Glomerular endothelial cell (primary cell): Measurements from ENCODE around the gene SHKBP1. TPM values are rescaled to one million over a fixed set of nuclear protein-coding genes. Genes with fewer than 3 reads are reported as not detected.
"Not testable (repeated sequence)": the region's sequence is repeated elsewhere in the genome, so short reads cannot be mapped to it uniquely, and the experiment has no call there.

Experiments used
- DNase-seq: peaks from one replicate; pipeline ENCODE4 v3.0.0-alpha.2; 2011; ENCODE audit warnings: low read depth, low spot score; ENCODE audit errors: extremely low read depth
- total RNA-seq: library from RNA; depleted of rRNA; stranded (reverse); fragments of >200 nt; gene quantifications from 2 replicates; pipeline ENCODE4 v1.2.3, GENCODE V29; 2015

SHKBP1 gene
- total RNA-seq, 1 donor from 2014 or later: 91.4 TPM

DNA sequence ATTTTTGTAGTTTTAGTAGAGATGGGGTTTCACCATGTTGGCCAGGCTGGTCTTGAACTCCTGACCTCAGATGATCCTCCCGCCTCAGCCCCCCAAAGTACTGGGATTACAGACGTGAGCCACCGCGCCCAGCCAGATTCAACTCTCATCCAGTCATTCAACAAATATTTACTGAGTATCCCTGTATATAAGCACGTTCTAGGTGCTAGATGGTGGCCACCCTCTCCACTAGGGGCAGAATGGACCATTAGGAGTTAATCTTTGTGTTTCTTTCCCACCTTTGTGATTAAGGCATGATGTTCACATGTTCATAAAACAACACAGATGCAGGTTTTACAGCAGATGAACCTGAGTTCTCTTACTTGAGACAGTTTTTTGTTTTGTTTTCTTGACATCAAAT, 7.3 kb downstream of the SHKBP1 start:
- no peak for DNase-seq

DNA sequence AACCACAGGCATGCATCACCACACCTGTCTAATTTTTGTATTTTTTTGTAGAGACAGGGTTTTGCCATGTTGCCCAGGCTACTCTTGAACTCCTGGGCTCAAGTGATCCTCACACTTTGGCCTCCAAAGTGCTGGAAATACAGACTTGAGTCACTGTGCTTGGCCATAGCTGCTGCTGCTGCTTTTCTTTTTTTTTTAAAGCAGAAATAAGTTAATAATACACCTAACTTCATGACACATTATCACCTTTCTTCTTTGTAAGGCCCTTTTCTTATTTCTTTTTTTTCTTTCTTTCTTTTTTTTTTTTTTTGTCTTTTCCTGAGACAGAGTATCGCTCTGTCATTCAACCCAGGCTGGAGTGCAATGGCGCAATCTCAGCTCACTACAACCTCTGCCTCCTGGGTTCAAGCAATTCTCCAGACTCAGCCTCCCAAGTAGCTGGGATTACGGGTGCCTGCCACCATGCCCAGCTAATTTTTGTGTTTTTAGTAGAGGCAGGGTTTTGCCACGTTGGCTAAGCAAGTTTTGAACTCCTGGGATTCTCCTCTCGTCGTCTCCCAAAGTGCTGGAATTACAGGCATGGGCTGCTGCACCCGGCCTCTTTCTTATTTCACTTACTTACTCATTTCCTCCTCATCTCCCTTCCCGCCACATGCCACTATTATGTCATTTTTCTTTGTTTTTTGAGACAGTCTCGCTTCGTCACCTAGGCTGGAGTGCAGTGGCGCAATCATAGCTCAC, 8.7 kb downstream of the SHKBP1 start:
- DNase-seq: no peak

DNA sequence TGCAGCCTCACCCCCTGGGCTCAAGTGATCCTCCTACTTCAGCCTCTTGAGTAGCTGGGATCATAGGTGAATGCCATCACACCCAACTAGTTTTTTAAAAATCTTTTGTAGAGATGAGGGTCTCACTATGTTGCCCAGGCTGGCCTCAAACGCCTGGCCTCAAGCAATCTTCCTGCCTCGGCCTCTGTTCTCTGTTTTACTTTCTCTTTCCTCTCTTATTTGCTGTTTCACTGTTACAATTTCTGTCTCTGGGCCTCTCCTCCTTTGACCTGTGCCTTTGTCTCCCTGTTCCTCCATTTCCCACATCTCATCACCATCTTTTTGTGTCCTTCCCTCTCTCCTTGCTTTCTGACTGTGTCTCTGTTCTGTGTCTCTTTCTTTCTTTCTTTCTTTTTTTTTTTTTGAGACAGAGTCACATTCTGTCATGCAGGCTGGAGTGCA, 9.3 kb downstream of the SHKBP1 start:
- no peak for DNase-seq

DNA sequence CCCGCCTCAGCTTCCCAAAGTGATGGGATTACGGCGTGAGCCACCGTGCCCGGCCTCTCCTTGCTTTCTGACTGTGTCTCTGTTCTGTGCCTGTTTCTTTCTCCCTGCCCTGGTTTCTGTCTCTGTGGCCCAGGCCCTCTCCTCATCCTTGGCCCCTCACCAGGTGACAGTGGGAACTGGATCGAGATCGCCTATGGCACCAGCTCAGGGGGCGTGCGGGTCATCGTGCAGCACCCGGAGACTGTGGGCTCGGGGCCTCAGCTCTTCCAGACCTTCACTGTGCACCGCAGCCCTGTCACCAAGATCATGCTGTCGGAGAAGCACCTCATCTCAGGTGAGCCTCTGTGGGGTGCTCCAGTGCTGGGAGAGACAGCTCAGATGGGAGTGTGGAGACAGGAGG, 9.9 kb downstream of the SHKBP1 start:
- no peak for DNase-seq

DNA sequence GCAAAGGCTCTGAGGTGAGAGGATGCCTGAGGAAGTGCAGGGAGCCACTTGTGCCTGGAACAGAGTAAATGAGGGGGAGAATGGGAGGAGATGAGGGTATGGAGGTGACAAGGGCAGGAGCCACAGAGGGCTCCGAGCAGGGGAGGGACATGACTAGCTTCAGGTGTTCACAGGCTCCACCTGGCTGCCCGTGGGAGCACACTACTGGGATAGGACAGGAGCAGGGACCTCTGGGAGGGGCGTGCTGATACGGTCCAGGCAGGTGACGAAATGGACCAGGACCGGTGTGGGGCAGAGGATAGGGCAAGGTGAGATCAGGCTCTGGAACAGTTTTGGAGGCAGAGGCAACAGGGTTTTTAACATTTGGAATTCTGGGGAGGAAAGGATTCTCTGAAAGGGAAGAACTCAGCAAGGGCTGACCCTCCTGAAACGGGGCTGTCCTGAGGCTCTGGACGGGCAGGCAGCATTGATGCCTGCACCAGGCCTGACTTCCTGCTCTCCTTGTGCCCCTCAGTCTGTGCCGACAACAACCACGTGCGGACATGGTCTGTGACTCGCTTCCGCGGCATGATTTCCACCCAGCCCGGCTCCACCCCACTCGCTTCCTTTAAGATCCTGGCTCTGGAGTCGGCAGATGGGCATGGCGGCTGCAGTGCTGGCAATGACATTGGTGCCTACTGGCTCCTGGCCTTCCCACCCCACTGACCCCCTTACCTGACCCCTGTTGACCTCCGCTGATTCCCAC, 11.6 kb downstream of the SHKBP1 start:
- DNase-seq: no peak

DNA sequence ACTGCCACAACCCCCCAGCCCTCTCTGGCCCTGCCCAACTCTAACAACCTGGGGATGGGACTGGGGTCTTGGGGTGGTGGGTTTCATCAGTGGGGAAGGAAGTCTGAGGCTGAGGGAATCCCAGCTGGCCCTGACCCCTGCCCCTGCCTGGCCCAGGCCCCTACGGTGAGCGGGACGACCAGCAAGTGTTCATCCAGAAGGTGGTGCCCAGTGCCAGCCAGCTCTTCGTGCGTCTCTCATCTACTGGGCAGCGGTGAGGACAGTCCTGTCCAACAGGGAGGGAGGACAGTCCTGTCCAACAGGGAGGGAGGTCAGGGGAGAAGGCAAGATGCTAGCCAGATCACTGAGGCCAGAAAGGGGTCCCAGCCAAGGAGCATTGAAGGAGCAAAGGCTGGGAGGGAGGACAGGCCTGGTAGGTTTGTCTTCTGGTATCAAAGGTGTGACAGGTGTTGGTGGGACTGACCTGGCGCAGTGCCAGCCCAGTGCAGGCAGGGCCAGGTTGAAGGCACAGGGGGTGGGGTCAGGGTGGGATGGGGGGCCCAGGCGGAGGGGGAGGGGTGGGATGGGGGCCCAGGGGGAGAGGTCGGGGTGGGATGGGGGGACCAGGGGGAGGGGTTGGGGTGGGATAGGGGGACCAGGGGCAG, 12.4 kb downstream of the SHKBP1 start:
- DNase-seq: no peak

DNA sequence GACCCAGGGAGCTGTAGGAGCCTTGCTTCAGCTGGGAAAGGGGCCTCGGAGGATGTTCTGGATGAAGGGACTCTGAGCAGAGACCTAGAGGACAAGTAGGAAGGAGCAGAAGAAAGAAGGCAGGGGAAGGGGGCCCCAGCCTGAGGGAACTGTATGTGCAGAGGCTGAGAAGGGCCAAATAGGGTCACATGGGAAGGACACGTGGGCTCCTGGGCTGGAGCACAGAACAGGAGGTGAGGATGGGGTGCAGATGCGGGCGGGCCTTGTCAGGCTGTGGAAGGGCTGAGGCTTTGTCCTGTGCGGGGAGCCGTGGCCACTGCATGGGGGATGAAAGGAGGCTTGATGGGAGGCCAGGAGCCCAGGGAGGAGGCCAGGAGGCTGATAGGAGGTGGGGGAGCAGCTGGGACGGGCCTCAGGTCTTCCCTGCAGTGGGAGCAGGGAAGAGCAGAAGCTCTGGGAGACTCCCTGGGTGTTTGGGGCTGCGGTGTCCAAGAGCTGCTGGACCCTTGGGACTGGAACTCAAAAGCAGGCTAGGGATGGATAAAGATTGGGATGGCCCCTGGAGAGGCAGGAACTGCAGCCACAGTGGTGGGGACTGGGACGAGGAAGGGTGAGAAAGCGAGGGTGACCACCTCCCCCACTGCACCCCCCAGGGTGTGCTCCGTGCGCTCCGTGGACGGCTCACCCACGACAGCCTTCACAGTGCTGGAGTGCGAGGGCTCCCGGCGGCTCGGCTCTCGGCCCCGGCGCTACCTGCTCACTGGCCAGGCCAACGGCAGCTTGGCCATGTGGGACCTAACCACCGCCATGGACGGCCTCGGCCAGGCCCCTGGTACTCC, 13.1 kb downstream of the SHKBP1 start:
- DNase-seq: no peak

DNA sequence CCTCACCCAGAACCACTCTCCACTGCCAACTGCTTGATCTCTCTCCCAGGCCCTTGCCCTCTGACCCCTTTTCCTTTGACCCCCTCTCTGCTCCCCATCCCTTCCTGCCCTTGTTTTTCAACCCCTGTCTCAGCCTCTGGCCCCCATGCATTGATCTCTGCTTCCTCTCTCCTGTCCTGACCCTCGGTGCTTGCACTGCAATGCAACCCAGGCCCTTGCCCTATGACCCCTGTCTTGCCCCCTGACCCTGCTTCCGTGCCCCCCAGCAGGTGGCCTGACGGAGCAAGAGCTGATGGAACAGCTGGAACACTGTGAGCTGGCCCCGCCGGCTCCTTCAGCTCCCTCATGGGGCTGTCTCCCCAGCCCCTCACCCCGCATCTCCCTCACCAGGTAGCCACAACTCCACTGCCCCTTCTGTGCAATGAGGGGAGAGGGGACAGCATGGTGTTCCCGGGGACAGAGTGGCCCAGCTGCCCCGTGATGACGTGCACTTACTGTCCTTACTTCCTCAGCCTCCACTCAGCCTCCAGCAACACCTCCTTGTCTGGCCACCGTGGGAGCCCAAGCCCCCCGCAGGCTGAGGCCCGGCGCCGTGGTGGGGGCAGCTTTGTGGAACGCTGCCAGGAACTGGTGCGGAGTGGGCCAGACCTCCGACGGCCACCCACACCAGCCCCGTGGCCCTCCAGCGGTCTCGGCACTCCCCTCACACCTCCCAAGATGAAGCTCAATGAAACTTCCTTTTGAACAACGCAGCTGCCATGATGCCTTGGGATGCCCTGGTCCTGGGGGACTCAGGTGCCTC, 14.0 kb downstream of the SHKBP1 start:
- DNase-seq: no peak

DNA sequence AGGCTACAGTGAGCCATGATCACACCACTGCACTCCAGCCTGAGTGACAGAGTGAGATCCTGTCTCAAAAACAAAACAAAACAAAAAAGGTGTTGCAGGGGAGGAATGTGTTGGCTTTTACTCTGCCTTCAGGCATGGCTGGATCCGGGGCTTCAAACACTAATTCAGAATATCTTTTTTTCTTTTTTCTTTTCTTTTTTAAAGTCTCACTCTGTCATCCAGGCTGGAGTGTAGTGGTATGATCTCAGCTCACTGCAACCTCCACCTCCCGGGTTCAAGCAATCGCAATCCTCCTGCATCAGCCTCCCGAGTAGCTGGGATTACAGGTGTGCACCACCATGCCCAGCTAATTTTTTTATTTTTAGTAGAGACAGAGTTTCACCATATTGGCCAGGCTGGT, 15.1 kb downstream of the SHKBP1 start:
- DNase-seq: not testable (repeated sequence)

DNA sequence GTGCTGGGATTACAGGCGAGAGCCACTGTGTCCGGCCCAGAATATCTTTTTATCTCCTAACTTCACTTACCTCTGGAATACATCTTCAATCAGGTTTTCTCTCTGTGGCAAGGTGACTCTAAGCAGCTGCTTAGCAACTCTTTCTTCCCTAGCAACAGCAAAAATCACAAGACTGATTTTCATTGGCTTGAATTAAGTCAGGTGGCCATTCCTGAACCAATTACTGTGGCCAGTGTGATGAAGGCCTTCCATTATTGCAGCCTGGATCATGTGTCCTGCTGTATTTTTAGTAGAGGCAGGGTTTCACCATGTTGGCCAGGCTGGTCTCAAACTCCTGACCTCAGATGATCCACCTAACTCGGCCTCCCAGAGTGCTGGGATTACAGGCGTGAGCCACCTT, 15.5 kb downstream of the SHKBP1 start:
- DNase-seq: no peak

DNA sequence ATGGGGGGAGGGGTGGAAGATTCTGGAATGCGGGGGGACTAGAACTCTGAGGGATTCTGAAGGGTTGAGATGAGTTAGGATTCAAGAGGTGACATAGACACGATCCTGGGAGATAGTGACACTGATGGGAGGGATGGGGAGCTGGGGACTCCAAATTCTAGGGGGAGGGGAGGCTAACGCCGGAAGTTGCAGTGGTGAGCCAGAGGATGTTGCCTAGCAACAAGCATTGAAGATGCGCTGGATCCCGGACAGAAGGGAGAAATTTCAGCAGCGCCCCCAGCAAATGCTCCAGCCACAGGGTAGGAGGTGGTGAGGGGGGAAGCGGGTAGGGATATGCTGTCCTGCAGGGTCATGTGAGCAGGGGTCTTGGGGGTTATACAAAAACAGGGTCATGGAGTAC, 17.6 kb downstream of the SHKBP1 start:
- no peak for DNase-seq

DNA sequence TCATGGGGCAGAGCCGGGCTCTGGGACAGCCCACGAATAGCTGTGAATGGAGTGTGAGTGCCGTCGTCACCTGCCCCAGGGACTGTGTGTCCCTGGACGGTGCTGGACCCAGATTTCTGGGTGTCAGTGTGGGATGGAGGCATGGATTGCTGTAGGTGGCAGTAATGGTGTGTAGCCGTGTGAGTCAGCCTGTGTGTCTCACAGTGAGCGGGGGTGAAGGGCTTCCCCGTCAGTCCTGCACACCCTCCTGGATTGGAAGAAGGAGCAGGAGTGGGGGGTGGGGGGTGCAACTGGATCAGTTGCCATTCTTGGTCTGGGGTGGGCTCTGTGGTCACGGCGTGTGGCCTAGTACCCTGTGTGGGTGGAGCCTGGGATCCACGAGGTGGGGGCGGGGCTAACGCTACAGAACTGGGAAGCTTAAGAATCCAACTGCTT, 18.0 kb downstream of the SHKBP1 start:
- DNase-seq: no peak

DNA sequence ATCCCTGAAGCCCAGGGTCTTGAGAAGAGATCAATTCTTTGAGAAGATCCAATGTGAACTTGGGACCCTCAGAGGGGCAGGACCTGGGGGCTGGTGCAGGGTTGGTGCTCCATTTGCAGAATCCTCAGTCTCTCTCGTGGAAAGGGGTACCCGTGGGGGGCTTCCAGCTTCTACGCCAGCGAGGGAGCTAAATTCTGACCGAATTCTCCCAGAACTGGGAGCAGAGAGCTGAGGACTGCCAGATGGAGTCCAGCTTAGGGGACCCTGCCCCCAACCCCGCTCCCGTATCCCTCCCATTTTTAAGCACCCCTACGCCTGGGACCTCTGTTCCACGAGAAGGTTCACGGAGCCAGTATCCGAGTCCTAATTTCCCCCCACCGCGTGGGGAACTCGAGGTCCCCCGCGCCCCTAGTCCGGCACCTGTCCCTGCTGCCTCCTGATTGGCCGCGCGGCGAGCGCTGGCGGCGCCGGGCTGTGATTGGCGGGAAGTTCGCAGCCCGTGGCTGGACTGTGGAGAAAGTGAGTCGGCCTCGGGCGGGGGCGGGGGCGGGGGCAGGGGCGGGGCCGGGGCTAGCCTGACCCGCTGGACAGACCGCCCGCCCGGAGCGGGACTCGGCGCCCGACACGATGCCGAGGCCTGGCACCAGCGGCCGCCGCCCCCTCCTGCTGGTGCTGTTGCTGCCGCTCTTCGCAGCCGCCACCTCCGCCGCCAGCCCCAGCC, 20.1 kb downstream of the SHKBP1 start:
- no peak for DNase-seq

DNA sequence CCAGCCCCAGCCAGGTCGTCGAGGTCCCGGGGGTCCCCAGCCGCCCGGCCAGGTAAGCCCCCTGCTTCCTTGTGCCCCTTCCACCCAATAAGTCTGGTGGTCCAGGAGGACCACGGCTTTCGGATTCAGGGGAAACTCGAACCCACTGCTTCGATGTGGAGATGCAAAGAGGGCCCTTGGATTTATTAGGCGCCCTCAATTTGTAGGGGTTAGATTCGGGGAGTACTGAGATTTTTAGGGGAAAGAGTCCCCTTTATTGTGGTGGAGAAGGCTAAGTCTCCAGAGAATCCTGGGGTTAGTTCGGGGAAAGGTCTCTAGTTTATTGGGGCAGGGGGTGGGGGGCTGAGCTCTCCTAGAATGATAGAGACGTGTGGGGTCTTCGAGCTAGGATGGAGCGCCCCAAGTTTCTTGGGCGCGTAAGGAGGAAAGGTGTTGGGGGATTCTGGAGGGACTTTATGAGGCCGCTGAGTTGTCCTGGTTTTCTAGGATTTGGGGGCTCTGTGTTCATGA, 20.7 kb downstream of the SHKBP1 start:
- no peak for DNase-seq

DNA sequence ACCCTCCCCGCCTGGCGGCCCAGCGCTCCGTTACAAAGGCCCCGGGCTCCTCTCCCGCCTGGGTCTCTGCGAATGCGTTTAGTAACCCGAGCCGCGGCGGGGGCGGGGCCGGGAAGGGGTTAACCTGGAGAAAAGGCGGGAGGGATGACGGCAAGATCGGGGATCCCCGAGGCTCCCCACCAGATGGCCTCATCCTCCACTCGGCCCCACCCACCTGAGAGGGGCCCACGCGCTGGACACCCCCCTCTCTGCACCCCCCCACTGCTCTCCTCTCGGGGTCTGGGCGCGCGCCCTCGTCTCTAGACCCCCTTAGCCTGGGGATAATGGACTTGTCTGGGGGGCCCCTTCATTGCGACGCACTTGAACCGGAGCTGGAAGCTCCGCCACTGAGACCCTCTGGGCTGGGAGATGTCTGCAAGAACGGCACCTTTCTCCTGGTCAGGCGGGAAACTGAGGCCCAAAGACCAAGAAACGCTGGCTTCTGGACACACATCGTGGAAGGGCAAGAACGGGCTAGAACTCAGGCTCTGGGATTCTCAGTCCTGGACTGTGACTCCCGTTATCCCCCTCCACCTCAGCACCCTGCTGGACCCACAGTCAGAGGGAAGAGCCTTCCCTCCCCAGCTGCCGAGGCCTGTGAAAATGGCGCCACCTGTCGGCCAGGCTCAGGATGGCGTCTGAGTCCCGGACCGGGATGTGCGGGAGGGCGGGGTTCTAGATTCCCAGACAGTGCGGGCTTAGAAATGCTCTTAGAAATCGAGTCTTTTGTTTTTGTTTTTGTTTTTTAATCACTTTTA, 21.6 kb downstream of the SHKBP1 start:
- DNase-seq: no peak

DNA sequence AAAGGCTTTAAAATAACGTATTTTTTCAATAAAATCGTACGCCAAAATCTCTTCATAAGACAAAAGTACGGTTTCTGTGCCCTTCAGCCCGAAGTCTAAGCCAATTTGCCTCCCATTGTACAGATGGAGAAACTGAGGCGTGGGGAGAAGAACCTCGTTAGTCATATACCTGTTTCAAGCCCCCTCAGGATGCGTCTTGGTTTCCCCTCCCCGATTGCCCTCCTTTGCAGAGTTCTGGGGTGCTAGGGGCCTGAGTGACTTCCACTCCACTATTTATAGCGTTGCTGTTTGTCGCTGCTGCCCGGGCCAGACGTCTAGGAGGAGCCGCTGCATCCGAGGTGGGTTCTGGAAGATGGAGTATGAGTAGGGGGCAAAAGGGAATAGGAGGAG, 22.2 kb downstream of the SHKBP1 start:
- no peak for DNase-seq

DNA sequence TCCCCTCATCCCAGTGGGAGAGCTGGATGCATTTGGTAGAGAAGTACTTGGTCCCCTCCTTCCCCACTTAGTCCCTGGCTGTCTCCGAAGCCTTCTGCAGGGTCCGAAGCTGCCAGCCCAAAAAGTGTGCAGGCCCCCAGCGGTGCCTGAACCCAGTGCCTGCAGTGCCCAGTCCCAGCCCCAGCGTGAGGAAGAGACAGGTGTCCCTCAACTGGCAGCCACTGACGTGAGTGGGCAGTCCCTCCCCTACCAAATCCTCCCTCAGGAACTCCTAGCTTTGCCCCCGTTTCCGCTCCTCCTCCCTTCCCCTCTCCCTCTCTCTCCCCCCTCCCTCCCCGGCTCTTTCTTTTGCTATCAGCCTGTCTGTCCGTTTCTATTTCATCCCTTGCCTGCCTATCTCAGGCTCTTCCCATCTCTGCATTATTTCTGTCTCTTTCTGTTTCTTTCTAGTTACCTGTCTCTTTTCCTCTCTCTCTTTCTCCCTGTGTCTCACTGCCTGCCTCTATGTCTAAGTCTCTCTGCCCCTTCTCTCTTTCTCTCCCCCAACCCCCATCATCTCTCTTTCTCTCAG, 22.7 kb downstream of the SHKBP1 start:
- no peak for DNase-seq

DNA sequence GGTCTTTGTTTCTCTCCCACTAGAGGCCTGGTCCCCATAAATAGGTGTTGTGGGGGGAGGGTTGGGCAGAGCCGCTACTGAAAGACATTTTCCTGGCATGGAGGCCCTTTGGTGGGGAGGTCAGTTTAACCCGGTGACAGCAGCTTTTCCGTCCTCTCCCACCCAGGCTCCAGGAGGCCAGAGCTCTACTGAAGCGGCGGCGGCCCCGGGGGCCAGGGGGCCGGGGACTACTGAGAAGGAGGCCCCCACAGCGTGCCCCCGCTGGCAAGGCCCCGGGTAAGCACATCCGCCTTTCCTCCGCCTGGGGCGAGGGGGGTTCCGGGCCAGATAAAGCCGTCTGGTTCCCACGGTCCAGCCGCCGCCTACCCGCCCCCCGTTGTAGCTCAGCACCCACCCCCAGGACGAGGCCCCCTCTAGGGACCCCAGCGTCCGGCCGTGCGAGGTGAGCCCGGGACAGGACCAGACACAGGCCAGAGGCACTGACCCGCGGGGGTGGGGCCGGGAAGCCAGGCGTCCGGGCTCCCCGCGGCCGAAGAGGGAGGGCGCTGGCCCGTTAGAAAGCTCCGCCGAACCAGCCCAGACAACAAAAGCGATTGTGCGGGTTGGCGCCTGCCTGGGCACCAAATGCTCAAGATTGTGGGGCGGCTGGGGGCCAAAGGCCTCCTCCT, 23.4 kb downstream of the SHKBP1 start:
- DNase-seq: no peak
